Esophagus muscularis mucosa (tissue), 4 donors: ENCODE measurements around the gene USP36. TPM values are rescaled to one million over a fixed set of nuclear protein-coding genes. Genes with fewer than 3 reads are reported as not detected.
"Not testable (repeated sequence)": the region's sequence is repeated elsewhere in the genome, so short reads cannot be mapped to it uniquely, and the experiment has no call there.

Experiments
- DNase-seq: peaks from one replicate; pipeline ENCODE4 v3.0.0-alpha.2; 2017; ENCODE audit errors: extremely low spot score
- H3K27ac ChIP-seq, 4 donors: fragments of 200-600 bp; sonication (generic); replicated peaks in 1 of 4; 1 replicate in 3 of 4; 2 replicates in 1 of 4; pipeline ENCODE4 v1.5.1; 2016 to 2019; ENCODE audit warnings: mild to moderate bottlenecking in 1 of 4
- H3K27me3 ChIP-seq, 4 donors: fragments of 200-600 bp; sonication (generic); one replicate each; pipeline versions ENCODE4 v1.5.1 to v1.6.0; 2016 to 2019
- H3K36me3 ChIP-seq, 4 donors: fragments of 200-600 bp; sonication (generic); one replicate each; pipeline ENCODE4 v1.5.1; 2016 to 2019
- H3K4me1 ChIP-seq, 4 donors: fragments of 200-600 bp; sonication (generic); one replicate each; pipeline ENCODE4 v1.5.1; 2016 to 2019
- H3K4me3 ChIP-seq, 4 donors: fragments of 200-600 bp; sonication (generic); 1 replicate in 2 of 4; 2 replicates in 2 of 4; pipeline ENCODE4 v1.5.1; 2016 to 2019; ENCODE audit warnings: mild to moderate bottlenecking in 4 of 4, moderate library complexity in 1 of 4
- H3K9me3 ChIP-seq, 4 donors: fragments of 200-600 bp; sonication (generic); 1 replicate in 3 of 4; 2 replicates in 1 of 4; pipeline ENCODE4 v1.5.1; 2016 to 2019
- EP300 ChIP-seq: sonication (generic); formaldehyde crosslinking; IDR thresholded peaks from one replicate; pipeline ENCODE4 v1.6.1; 2017; ENCODE audit warnings: antibody characterized with exemption
- POLR2A ChIP-seq: fragments of 450-650 bp; IDR thresholded peaks from one replicate; pipeline ENCODE4 v1.6.1; 2017; ENCODE audit warnings: antibody characterized with exemption, moderate library complexity, mild to moderate bottlenecking, low read depth
- POLR2AphosphoS5 ChIP-seq, 2 donors: sonication (generic); formaldehyde crosslinking; IDR thresholded peaks; one replicate each; pipeline ENCODE4 v1.6.1; 2017; ENCODE audit warnings: antibody characterized with exemption in 2 of 2
- WGBS: methylation state at CpG from one replicate; pipeline ENCODE4 v1.1.5; 2018; 5-methylcytosine and 5-hydroxymethylcytosine counted together
- intact Hi-C: fragments of 100-400 bp; cut with DNase I; formaldehyde crosslinking; loops from one replicate; pipeline ENCODE4 v1.15.1; 2023
- total RNA-seq, 4 donors: library from RNA; depleted of rRNA; stranded (reverse); fragments of >200 nt; gene quantifications; one replicate each; pipeline versions ENCODE4 v1.1.0 to v1.2.1, GENCODE V29; 2016
- TF ChIP-seq, protein P1 (sequence below), 3 experiments: fragments of 200-600 bp in 2 of 3; fragments of 450-650 bp in 1 of 3; sonication (generic) in 2 of 3; IDR thresholded peaks; one replicate each; pipeline ENCODE4 v1.5.1; 2017 to 2019; ENCODE audit warnings: antibody characterized with exemption in 3 of 3, mild to moderate bottlenecking in 2 of 3, moderate library complexity in 1 of 3

Gene USP36
- total RNA-seq, 4 donors from 2014 or later, result 23.3 to 44.7 (median 32.2) TPM

DNA sequence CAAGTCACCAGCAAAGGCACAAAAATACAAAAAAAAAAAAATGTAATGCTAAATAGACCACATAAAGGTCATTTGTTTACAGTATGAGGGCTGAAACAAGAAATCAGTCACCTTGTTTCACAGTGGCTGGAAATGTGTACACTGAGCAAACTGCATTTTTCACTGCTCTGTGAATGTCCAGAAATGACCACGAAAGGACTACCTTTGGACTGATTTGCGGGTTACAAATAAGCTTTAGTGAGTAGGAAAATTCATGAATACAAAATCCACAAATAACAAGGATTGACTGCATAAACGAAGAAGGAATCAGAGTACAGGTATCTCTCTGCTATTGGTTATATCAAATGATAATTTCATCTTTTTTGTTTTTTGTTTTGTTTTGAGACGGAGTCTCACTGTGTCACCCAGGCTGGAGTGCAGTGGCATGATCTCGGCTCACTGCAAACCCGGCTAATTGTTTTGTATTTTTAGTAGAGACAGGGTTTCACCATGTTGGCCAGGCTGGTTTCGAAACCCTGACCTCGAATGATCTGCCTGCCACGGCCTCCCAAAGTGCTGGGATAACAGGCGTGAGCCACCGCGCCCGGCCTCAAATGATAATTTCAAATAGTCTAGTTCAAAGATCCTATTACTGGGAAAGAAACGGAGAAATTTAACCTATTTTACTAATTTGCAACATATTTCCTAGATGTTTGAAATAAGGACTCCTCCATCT lies 89.0 kb downstream of the USP36 start:
- WGBS, result 83% methylated on average over 14 of the region's 14 CpGs

DNA sequence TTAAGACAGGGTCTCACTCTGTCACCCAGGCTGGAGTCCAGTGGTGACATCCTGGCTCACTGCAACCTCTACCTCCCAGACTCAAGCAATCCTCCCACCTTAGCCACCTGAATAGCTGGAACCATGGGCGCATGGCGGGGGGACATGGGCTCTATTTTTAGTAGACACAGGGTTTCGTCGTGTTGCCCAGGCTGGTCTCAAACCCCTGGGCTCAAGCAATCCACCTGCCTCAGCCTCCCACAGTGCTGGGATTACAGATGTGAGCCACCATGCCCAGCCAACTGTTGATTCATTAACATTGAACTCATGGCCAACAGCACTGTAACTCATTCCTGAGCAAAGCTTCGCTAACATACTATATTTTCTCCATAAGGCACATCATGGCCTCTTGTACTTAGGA lies 89.6 kb downstream of the USP36 start:
- H3K4me3 ChIP-seq, DNase-seq, H3K9me3 ChIP-seq, intact Hi-C loops, H3K27me3 ChIP-seq, H3K27ac ChIP-seq, H3K36me3 ChIP-seq: not testable (repeated sequence)
- peaks cover 23 to 51% (median 38%) of the 10 kb centered on the region in 4 donors for H3K4me1 ChIP-seq
- 98% methylated on average over 5 of the region's 5 CpGs for WGBS

More for the DNA sequence above, 89.0 kb downstream of the USP36 start:
- intact Hi-C loops, result no loop called here
- H3K27ac ChIP-seq, result no peak overlapping the region
- TF ChIP-seq POLR2AphosphoS5 (IDR thresholded peaks at IDR 0.05), result no peak
- TF ChIP-seq EP300, result no peak
- TF ChIP-seq, protein P1, sequence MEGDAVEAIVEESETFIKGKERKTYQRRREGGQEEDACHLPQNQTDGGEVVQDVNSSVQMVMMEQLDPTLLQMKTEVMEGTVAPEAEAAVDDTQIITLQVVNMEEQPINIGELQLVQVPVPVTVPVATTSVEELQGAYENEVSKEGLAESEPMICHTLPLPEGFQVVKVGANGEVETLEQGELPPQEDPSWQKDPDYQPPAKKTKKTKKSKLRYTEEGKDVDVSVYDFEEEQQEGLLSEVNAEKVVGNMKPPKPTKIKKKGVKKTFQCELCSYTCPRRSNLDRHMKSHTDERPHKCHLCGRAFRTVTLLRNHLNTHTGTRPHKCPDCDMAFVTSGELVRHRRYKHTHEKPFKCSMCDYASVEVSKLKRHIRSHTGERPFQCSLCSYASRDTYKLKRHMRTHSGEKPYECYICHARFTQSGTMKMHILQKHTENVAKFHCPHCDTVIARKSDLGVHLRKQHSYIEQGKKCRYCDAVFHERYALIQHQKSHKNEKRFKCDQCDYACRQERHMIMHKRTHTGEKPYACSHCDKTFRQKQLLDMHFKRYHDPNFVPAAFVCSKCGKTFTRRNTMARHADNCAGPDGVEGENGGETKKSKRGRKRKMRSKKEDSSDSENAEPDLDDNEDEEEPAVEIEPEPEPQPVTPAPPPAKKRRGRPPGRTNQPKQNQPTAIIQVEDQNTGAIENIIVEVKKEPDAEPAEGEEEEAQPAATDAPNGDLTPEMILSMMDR (IDR thresholded peaks at IDR 0.05), result no peak
- TF ChIP-seq POLR2A, result no peak
- no peak overlapping the region for H3K4me3 ChIP-seq
- H3K27me3 ChIP-seq, result no peaks in the 10 kb centered on the region
- no peak for DNase-seq
- H3K36me3 ChIP-seq, result no peaks in the 10 kb centered on the region
- H3K9me3 ChIP-seq, result no peaks in the 10 kb centered on the region
- peaks cover 17 to 51% (median 37%) of the 10 kb centered on the region in 4 donors for H3K4me1 ChIP-seq

DNA sequence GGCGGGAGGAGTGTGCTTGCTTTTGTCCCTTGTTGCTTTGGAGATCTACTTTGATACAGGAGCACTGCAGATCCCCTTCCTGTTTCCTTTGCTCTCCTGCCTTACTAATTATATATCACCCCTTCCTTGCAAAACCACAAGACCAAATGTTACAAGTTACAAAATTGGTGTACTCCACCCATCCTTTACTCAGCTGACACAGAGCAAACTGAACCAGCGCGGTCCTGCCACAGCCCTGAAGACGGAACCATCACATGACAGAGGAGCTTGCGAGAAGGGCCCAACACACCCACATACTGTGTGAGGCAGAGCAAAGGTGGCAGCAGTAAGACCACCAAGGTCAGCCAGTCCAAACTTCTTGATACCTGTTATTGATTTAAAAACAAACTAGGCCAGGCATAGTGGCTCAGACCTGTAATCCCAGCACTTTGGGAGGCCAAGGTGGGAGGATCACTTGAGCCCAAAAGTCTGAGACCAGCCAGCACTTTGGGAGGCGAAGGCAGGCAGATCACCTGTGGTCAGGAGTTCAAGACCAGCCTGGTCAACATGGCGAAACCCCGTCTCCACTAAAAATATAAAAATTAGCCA lies 91.8 kb downstream of the USP36 start:
- intact Hi-C loops, result loop anchor here (5.0 kb wide), 1 partner anchor 252 kb away; no protein-coding TSS in a partner anchor
- H3K4me3 ChIP-seq, result no peak overlapping the region
- no peaks in the 10 kb centered on the region for H3K9me3 ChIP-seq
- H3K36me3 ChIP-seq, result no peaks in the 10 kb centered on the region
- WGBS, result 78% methylated on average over 7 of the region's 8 CpGs
- DNase-seq, result no peak
- peaks cover 29 to 57% (median 50%) of the 10 kb centered on the region in 4 donors for H3K4me1 ChIP-seq
- H3K27ac ChIP-seq, result peak overlapping the region; percentile 50 to 63 (median 54)
- no peaks in the 10 kb centered on the region for H3K27me3 ChIP-seq
- TF ChIP-seq POLR2A (no peak), POLR2AphosphoS5 (IDR thresholded peaks at IDR 0.05) (peak; percentile 56 to 75)

DNA sequence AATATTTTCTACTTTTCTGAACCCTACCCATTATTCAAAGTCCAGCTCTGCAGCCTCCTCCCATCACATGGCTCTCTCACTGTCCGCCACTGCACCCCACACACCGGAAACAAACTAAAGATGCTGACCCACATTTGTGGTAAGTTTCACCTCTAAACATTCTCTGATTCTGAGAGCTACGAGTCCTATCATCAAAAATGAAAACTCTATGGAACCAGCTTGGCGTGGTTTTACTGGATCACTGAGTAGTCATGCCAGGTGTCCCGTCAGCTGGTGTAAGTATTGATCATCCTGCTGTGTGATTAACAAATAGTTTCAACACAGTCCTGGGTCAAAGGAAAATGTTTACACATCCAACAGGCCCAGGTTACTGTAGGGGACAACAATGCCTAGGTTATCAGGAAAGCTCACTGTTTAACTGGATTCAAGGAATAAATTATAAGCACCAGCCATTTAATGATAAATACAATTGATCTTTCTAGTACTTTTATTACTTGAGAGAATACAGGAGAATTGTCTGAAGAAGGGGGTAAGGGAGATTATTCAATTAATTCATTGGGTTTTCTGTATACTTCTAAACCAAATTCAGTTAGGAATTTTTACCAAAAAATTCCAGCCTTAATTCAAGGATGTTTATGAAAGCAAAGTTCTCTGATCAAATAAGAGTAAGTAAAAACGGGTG lies 92.4 kb downstream of the USP36 start:
- Histone ChIP-seq H3K4me3 (no peak overlapping the region), H3K36me3 (no peaks in the 10 kb centered on the region), H3K9me3 (no peaks in the 10 kb centered on the region), H3K4me1 (peaks cover 29 to 59% (median 51%) of the 10 kb centered on the region in 4 donors), H3K27ac (peak overlapping the region; percentile 50 to 63 (median 54)), H3K27me3 (no peaks in the 10 kb centered on the region)
- no peak for DNase-seq
- intact Hi-C loops, result loop anchor here (5.0 kb wide), 1 partner anchor 251 kb away; no protein-coding TSS in a partner anchor
- 68% methylated on average over 6 of the region's 6 CpGs for WGBS
- TF ChIP-seq POLR2A (no peak), EP300 (no peak), POLR2AphosphoS5 (IDR thresholded peaks at IDR 0.05) (no peak)
- TF ChIP-seq, protein P1 (IDR thresholded peaks at IDR 0.05), result no peak

DNA sequence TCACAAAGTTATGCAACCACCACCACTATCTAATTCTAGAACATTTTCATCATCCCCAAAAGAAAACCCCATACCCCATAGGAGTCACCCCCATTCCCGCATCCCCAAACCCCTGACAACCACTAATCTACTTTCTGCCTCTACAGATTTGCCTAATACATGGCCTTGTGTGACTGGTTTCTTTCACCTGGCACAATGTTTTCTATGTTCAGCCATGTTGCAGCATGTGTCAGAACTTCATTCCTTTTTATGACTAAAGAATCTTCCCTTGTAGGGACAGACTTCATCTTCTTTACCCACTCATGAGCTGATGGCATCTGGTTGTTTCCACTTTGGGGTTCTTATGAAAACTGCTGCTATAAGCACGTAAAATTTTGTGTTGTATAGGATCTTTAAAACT lies 93.1 kb downstream of the USP36 start:
- H3K4me1 ChIP-seq, result peaks cover 29 to 60% (median 51%) of the 10 kb centered on the region in 4 donors
- DNase-seq, result no peak
- no peak overlapping the region for H3K4me3 ChIP-seq
- no peaks in the 10 kb centered on the region for H3K36me3 ChIP-seq
- TF ChIP-seq POLR2AphosphoS5 (IDR thresholded peaks at IDR 0.05) (no peak), POLR2A (no peak), EP300 (no peak)
- TF ChIP-seq, protein P1 (IDR thresholded peaks at IDR 0.05), result no peak
- 81% methylated on average over 2 of the region's 2 CpGs for WGBS
- H3K27me3 ChIP-seq, result no peaks in the 10 kb centered on the region
- H3K27ac ChIP-seq, result peak overlapping the region; percentile 49 to 63 (median 60)
- intact Hi-C loops, result loop anchor here (5.0 kb wide), 1 partner anchor 250 kb away; no protein-coding TSS in a partner anchor
- no peaks in the 10 kb centered on the region for H3K9me3 ChIP-seq
